Gastrocnemius medialis (tissue), 4 donors: ENCODE measurements around the gene ZBTB20.

Experiments used
- POLR2A ChIP-seq, 2 donors: fragments of 450-650 bp; IDR thresholded peaks; one replicate each; pipeline ENCODE4 v1.6.1; 2017; ENCODE audit warnings: antibody characterized with exemption in 2 of 2, mild to moderate bottlenecking in 2 of 2, moderate library complexity in 2 of 2
- TF ChIP-seq, protein P1 (sequence below), 5 experiments: fragments of 450-650 bp in 3 of 5; fragments of 200-600 bp in 2 of 5; sonication (generic) in 2 of 5; IDR thresholded peaks in 4 of 5; conservative IDR thresholded peaks in 1 of 5; 1 replicate in 4 of 5; 2 replicates in 1 of 5; pipeline ENCODE4 v1.5.1; 2016 to 2019; ENCODE audit warnings: antibody characterized with exemption in 5 of 5, mild to moderate bottlenecking in 3 of 5, moderate library complexity in 3 of 5

DNA sequence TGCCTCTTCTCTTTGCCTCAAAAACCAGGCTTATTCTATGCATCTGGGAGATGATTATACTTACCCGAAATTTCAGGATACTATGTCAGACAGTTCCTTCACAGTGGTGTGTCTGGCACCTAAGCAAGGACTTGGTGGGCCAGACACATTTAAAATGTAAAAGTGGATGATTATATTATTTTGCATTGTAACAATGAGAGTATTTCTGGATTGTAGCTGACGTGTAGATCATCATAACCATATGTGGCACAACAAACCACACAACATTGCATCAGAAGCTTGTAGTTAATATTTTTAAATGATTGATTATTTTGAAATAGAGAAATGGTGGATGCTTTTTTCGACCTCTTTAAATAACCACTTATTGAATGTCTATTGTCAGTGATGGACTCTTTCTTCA, 744.2 kb downstream of the ZBTB20 start:
- TF ChIP-seq, protein P1, sequence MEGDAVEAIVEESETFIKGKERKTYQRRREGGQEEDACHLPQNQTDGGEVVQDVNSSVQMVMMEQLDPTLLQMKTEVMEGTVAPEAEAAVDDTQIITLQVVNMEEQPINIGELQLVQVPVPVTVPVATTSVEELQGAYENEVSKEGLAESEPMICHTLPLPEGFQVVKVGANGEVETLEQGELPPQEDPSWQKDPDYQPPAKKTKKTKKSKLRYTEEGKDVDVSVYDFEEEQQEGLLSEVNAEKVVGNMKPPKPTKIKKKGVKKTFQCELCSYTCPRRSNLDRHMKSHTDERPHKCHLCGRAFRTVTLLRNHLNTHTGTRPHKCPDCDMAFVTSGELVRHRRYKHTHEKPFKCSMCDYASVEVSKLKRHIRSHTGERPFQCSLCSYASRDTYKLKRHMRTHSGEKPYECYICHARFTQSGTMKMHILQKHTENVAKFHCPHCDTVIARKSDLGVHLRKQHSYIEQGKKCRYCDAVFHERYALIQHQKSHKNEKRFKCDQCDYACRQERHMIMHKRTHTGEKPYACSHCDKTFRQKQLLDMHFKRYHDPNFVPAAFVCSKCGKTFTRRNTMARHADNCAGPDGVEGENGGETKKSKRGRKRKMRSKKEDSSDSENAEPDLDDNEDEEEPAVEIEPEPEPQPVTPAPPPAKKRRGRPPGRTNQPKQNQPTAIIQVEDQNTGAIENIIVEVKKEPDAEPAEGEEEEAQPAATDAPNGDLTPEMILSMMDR (IDR thresholded peaks at IDR 0.05 in 4 of 5, conservative IDR thresholded peaks at IDR 0.05 in 1 of 5), result no peak
- no peak for TF ChIP-seq POLR2A (IDR thresholded peaks at IDR 0.05)
